ENCODE measurements around the gene PCBP2.

The PCBP2 gene

DNA sequence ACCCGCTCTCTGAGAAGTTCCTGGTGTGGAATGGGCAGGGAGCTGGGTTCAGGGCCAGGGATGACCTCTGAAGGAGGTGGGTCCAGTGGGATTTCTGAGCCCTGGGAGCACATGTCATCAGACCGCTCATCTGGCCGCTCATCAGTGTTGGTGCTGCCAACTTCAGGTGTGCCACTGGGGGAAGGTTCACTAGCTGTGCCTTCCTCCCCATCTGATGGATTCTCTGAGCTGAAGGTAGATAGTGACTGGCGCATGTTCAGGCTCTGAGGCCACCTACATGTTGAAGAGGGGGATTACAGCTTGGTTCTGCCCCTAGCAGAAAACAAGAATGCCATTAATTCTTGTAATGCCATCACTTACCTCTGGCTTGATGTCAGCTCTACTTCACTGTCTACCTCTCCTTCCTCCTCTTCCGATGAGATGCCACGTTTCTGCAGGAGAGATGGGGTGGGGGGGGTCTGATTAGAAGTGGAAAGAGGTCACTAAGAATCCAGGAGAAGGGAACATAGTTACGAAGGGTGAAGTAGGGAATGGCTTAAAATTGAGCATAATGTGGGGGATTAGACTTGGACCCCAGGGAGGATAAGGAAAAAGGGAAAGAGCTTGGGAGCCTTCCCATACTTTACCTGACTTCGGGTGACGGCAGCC, 30.2 kb downstream of the PCBP2 start:
- TF ChIP-seq FOXM1 (IDR thresholded peaks at IDR 0.05; ENCODE audit: borderline replicate concordance, low read depth): no peak
- TF ChIP-seq CEBPB (IDR thresholded peaks at IDR 0.05): no peak
- no peak for TF ChIP-seq TEAD4 (IDR thresholded peaks at IDR 0.05)
- TF ChIP-seq YY1 (IDR thresholded peaks at IDR 0.05; ENCODE audit: low read depth): no peak
- no peak for TF ChIP-seq CREB1 (IDR thresholded peaks at IDR 0.05; ENCODE audit: low read depth)
- no peak for TF ChIP-seq EGR1 (IDR thresholded peaks at IDR 0.05)

DNA sequence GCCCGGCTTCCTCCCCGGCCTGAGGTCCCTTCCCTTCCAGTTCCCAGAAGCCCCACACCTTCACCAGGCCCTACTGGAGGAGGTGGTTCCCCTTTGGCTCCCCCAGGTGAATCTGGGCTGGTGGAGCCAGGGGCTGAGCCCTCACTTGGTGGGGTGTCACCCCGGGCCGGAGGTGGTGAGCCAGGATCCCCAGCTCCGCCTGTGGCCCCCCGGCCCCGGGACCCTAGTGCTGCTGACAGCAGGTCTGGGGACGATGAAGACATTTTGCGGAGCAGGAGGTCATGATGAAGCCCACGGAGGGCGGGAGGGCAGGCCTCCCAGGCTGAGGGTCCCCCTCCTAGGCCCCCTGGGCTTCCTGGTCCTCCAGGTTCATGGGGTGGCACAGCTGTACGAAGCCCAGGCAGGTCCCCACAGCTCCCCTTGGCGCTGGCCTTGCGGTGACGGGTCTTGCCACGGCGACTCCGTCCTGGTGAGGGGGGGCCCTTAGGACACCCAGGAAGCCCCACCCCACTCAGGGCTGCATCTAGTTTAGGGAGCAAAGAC, 30.8 kb downstream of the PCBP2 start:
- TF ChIP-seq ZBTB7A (IDR thresholded peaks at IDR 0.05; ENCODE audit: low read depth) (no peak), CEBPB (IDR thresholded peaks at IDR 0.05) (no peak), NFIC (IDR thresholded peaks at IDR 0.05) (no peak), CREB1 (IDR thresholded peaks at IDR 0.05; ENCODE audit: low read depth) (no peak)

DNA sequence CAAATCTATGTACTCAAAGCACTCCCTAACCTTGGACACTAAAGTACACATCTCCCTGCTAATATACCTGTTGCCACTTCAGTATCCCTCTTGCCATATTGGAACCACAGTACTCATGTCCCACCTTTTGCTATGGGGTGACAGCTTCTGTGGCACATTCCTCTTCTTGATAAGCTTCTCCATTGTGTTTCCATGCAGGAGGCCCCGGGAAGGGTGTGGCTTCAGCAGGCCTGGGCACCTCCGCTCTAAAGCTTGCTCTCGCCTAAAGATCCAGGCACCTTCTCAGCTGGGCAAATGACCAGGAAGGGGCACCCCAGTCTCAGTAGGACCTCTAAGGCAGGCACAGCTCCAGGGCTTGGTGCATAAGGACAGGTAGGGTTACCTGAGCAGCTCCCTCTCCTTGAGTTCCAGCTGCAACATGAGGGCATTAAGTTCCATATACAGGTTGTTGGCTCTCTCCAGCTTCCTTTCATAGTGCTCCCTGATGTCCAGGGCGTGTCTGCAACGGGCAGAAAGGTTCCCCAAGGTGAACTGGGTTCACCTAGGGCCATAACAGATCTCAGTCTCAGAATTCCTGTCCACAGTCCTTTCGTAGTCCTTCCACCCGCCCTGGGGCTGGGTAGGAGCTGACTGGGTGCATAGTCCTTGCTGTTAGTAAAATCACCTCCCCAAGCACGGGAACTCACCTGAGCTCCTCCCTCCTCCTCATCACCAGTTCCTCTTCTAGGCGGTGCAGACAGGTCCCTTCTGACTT, 31.5 kb downstream of the PCBP2 start:
- no peak; the same call in 1 of the 2 replicates for TF ChIP-seq EP300 (IDR thresholded peaks at IDR 0.05; ENCODE audit: borderline replicate concordance)
- TF ChIP-seq ZBTB7A (IDR thresholded peaks at IDR 0.05; ENCODE audit: low read depth): no peak
- TF ChIP-seq YY1 (IDR thresholded peaks at IDR 0.05; ENCODE audit: low read depth): no peak
- TF ChIP-seq, protein P1, sequence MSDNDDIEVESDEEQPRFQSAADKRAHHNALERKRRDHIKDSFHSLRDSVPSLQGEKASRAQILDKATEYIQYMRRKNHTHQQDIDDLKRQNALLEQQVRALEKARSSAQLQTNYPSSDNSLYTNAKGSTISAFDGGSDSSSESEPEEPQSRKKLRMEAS (IDR thresholded peaks at IDR 0.05): no peak
- no peak for TF ChIP-seq TEAD4 (IDR thresholded peaks at IDR 0.05)
- TF ChIP-seq TCF12 (IDR thresholded peaks at IDR 0.05; ENCODE audit: low read depth): no peak
- TF ChIP-seq, protein P2, sequence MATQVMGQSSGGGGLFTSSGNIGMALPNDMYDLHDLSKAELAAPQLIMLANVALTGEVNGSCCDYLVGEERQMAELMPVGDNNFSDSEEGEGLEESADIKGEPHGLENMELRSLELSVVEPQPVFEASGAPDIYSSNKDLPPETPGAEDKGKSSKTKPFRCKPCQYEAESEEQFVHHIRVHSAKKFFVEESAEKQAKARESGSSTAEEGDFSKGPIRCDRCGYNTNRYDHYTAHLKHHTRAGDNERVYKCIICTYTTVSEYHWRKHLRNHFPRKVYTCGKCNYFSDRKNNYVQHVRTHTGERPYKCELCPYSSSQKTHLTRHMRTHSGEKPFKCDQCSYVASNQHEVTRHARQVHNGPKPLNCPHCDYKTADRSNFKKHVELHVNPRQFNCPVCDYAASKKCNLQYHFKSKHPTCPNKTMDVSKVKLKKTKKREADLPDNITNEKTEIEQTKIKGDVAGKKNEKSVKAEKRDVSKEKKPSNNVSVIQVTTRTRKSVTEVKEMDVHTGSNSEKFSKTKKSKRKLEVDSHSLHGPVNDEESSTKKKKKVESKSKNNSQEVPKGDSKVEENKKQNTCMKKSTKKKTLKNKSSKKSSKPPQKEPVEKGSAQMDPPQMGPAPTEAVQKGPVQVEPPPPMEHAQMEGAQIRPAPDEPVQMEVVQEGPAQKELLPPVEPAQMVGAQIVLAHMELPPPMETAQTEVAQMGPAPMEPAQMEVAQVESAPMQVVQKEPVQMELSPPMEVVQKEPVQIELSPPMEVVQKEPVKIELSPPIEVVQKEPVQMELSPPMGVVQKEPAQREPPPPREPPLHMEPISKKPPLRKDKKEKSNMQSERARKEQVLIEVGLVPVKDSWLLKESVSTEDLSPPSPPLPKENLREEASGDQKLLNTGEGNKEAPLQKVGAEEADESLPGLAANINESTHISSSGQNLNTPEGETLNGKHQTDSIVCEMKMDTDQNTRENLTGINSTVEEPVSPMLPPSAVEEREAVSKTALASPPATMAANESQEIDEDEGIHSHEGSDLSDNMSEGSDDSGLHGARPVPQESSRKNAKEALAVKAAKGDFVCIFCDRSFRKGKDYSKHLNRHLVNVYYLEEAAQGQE (IDR thresholded peaks at IDR 0.05; ENCODE audit: low read depth): no peak
- no peak for TF ChIP-seq CEBPB (IDR thresholded peaks at IDR 0.05)

DNA sequence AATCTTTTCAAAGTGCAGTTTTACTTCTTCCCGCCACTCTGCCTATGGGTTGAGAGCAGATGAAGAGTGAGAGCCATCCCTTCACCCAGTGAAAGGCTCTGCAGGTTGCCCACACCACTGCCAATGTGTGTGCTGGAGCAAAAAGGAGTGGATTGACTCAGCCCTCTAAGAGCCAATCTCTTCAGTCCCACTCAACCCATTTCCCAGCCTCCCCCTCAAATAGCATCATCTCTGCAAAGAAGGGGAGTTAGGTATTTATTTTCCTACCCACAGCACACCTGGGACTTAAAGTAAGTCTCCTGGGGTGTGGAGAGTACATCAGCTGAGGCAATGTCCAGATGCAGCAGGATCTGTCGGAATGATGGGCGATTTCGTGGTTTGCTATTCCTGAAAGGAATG, 32.1 kb downstream of the PCBP2 start:
- TF ChIP-seq, protein P2 (IDR thresholded peaks at IDR 0.05; ENCODE audit: low read depth): no peak
- TF ChIP-seq, protein P1 (IDR thresholded peaks at IDR 0.05): 0 out of 2 replicates have a peak, but pooled peaks have one; percentile 13
- TF ChIP-seq RAD21 (IDR thresholded peaks at IDR 0.05; ENCODE audit: low read depth) (no peak), TAF1 (IDR thresholded peaks at IDR 0.05; ENCODE audit: low read depth) (no peak; the same call in 1 of the 2 replicates), CEBPB (IDR thresholded peaks at IDR 0.05) (no peak), TEAD4 (IDR thresholded peaks at IDR 0.05) (no peak)

DNA sequence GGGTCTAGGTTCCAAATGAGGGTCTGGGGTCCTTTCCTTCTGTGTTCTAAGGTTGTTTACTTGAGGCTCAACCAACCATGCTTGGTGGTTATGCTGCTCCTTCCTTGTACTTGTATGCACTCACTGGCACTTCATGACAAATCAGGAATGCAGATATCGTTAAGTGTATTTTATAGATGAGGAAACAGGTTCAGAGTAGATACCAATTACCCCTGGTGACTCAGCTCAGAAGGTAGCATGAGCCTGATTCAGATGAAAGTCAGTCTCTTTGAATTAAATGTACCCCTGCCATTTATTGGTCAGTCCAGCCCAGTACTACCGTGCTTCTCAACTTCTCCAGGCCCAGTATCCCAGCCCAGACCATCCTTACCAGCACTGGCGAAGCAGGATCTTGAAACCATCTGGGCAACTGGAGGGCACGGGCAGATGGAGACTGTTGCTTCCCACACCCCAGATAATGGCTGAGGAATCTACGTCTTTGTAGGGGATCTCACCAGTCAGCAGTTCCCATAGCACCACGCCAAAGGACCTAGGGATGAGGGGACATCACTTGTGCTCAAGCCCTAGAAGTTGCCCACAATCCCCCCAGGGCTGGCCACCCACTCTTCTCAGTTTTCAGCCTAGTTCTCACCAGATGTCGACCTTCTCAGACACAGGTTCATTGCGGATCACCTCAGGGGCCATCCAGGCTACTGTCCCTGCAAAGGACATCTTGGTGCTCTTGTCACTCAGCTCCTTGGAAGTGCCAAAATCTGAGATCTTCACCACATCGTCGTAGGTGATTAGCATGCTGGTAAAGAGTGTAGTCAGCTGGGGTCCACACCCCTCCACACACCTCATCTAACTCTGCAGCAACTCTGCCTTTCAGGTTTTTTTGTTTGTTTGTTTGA, 33.0 kb downstream of the PCBP2 start:
- TF ChIP-seq EGR1 (IDR thresholded peaks at IDR 0.05) (no peak), CREB1 (IDR thresholded peaks at IDR 0.05; ENCODE audit: low read depth) (no peak)
- TF ChIP-seq, protein P2 (IDR thresholded peaks at IDR 0.05; ENCODE audit: low read depth): no peak
